Suprapubic skin (tissue), 2 donors: Measurements from ENCODE around the gene MMP2.

Experiments used
- EP300 ChIP-seq: sonication (generic); formaldehyde crosslinking; IDR thresholded peaks from one replicate; pipeline ENCODE4 v1.6.1; 2017; ENCODE audit warnings: antibody characterized with exemption
- POLR2A ChIP-seq, 2 donors: fragments of 450-650 bp; IDR thresholded peaks; one replicate each; pipeline ENCODE4 v1.6.1; 2017; ENCODE audit warnings: antibody characterized with exemption in 2 of 2, mild to moderate bottlenecking in 2 of 2, moderate library complexity in 2 of 2

- TF ChIP-seq EP300 (no peak), POLR2A (IDR thresholded peaks at IDR 0.05) (no peak)
Observed at GRCh38 chr16:55543472-55543871, 64.5 kb downstream of the MMP2 start.
